H1 (cell line): ENCODE data around the gene POC1B. TPM values are rescaled to one million over a fixed set of nuclear protein-coding genes. Genes with fewer than 3 reads are reported as not detected.

Experiments
- CTCF ChIA-PET: fragments of 300-600 bp; sonication (Branson Sonifier 250); formaldehyde crosslinking; loops from one replicate; lab custom pipeline; 2021; ENCODE audit not compliant: partially characterized antibody; lab: Charles Lee
- POLR2A ChIA-PET: fragments of 300-600 bp; sonication (Branson Sonifier 250); formaldehyde crosslinking; loops from one replicate; lab custom pipeline; 2021; ENCODE audit warnings: inconsistent platforms; ENCODE audit not compliant: partially characterized antibody; lab: Charles Lee
- DNase-seq, 2 experiments: peaks; one replicate each; pipeline versions ENCODE4 v3.0.0 to v3.0.0-alpha.2; 2010 to 2022; ENCODE audit warnings: low spot score in 2 of 2, low read depth in 1 of 2, mixed read lengths in 1 of 2
- FAIRE-seq: peaks from 2 replicates; lab custom pipeline; 2011; peaks lifted over from hg19 to GRCh38; lab: Jason Lieb, UNC
- H2AFZ ChIP-seq: 2 replicates; pipeline ENCODE4 v1.8.1; 2012; ENCODE audit warnings: low read length, inconsistent platforms
- H2AK5ac ChIP-seq: 2 replicates; pipeline ENCODE4 v1.6.1; 2013; ENCODE audit warnings: low read depth, low read length
- H2BK120ac ChIP-seq: replicated peaks from 2 replicates; pipeline ENCODE3; 2013; ENCODE audit warnings: low read depth, low read length, inconsistent platforms
- H2BK12ac ChIP-seq: 2 replicates; pipeline ENCODE4 v1.6.1; 2013; ENCODE audit warnings: low read depth, low read length
- H2BK15ac ChIP-seq: 2 replicates; pipeline ENCODE4 v1.6.1; 2013; ENCODE audit warnings: low read length
- H2BK20ac ChIP-seq: 2 replicates; pipeline ENCODE4 v1.6.1; 2013; ENCODE audit warnings: low read length
- H2BK5ac ChIP-seq: 2 replicates; pipeline ENCODE4 v1.6.1; 2013; ENCODE audit warnings: low read depth, low read length
- H3K14ac ChIP-seq: 2 replicates; pipeline ENCODE4 v1.6.1; 2013; ENCODE audit warnings: inconsistent platforms; ENCODE audit not compliant: insufficient read length
- H3K18ac ChIP-seq: 2 replicates; pipeline ENCODE4 v1.6.1; 2013; ENCODE audit warnings: low read length; ENCODE audit errors: extremely low read depth
- H3K23ac ChIP-seq: 2 replicates; pipeline ENCODE4 v1.6.1; 2013; ENCODE audit warnings: inconsistent platforms; ENCODE audit not compliant: insufficient read length
- H3K23me2 ChIP-seq: 2 replicates; pipeline ENCODE4 v1.6.1; 2013; ENCODE audit warnings: low read depth, low read length
- H3K27ac ChIP-seq: 2 replicates; pipeline ENCODE4 v1.6.1; 2011; ENCODE audit warnings: low read depth, low read length, inconsistent platforms
- H3K27me3 ChIP-seq, 4 experiments: replicated peaks in 1 of 4; 1 replicate in 1 of 4; 2 replicates in 3 of 4; pipeline versions ENCODE4 v1.6.1 to v1.8.1; 2011 to 2013; ENCODE audit warnings: low read length in 3 of 4, mild to moderate bottlenecking in 3 of 4, inconsistent platforms in 2 of 4, mixed read lengths in 2 of 4, moderate library complexity in 1 of 4; ENCODE audit not compliant: control insufficient read depth in 3 of 4, insufficient read depth in 3 of 4; ENCODE audit errors: extremely low read depth in 1 of 4
- H3K36me3 ChIP-seq, 4 experiments: 2 replicates each; pipeline versions ENCODE4 v1.6.1 to v1.8.1; 2011 to 2013; ENCODE audit warnings: mild to moderate bottlenecking in 4 of 4, low read length in 3 of 4, moderate library complexity in 2 of 4, control low read depth in 1 of 4, inconsistent platforms in 1 of 4; ENCODE audit not compliant: insufficient read depth in 4 of 4, control insufficient read depth in 2 of 4
- H3K4ac ChIP-seq: replicated peaks from 2 replicates; pipeline ENCODE3; 2013; ENCODE audit warnings: low read length, low read depth, mixed read lengths, inconsistent platforms; ENCODE audit not compliant: insufficient read length
- H3K4me1 ChIP-seq, 4 experiments: replicated peaks in 1 of 4; 1 replicate in 1 of 4; 2 replicates in 3 of 4; pipeline versions ENCODE4 v1.6.1 to v1.8.1; 2011 to 2013; ENCODE audit warnings: low read length in 3 of 4, inconsistent platforms in 2 of 4, mixed read lengths in 1 of 4; ENCODE audit not compliant: insufficient read depth in 4 of 4, control insufficient read depth in 3 of 4
- H3K4me2 ChIP-seq, 2 experiments: 2 replicates each; pipeline versions ENCODE4 v1.6.1 to v1.8.1; 2011 to 2013; ENCODE audit warnings: low read depth in 2 of 2, low read length in 2 of 2, control low read depth in 1 of 2, inconsistent platforms in 1 of 2, mild to moderate bottlenecking in 1 of 2; ENCODE audit not compliant: insufficient read depth in 1 of 2
- H3K4me3 ChIP-seq, 4 experiments: fragments of 200-600, 300-600 bp in 1 of 4; sonication (generic), shearing (Covaris generic), sonication (Bioruptor Twin) in 1 of 4; 2 replicates each; pipeline versions ENCODE4 v1.5.1 to v1.8.1; 2011 to 2016; ENCODE audit warnings: low read length in 4 of 4, low read depth in 3 of 4, control low read depth in 2 of 4, inconsistent platforms in 2 of 4, mild to moderate bottlenecking in 2 of 4, mixed read lengths in 1 of 4, moderate library complexity in 1 of 4; ENCODE audit not compliant: insufficient read depth in 2 of 4; ENCODE audit errors: extremely low read depth in 1 of 4
- H3K56ac ChIP-seq: replicated peaks from 2 replicates; pipeline ENCODE3; 2013; ENCODE audit warnings: low read depth, mild to moderate bottlenecking, mixed read lengths, low read length, inconsistent platforms; ENCODE audit not compliant: insufficient read length
- H3K79me1 ChIP-seq: 2 replicates; pipeline ENCODE4 v1.6.1; 2013; ENCODE audit warnings: low read depth, low read length, control low read depth
- H3K79me2 ChIP-seq, 2 experiments: 2 replicates each; pipeline versions ENCODE4 v1.6.1 to v1.8.1; 2012 to 2013; ENCODE audit warnings: low read length in 2 of 2, mild to moderate bottlenecking in 2 of 2, inconsistent platforms in 1 of 2; ENCODE audit not compliant: insufficient read depth in 2 of 2, control insufficient read depth in 1 of 2
- H3K9ac ChIP-seq, 4 experiments: replicated peaks in 1 of 4; 1 replicate in 1 of 4; 2 replicates in 3 of 4; pipeline versions ENCODE4 v1.6.1 to v1.8.1; 2011 to 2013; ENCODE audit warnings: low read depth in 3 of 4, low read length in 3 of 4, control low read depth in 2 of 4, mild to moderate bottlenecking in 2 of 4, moderate library complexity in 2 of 4, inconsistent platforms in 1 of 4; ENCODE audit errors: extremely low read depth in 1 of 4
- H3K9me3 ChIP-seq, 2 experiments: 2 replicates each; pipeline versions ENCODE4 v1.6.1 to v1.8.1; 2012 to 2013; ENCODE audit warnings: mild to moderate bottlenecking in 2 of 2, moderate library complexity in 2 of 2, control low read depth in 1 of 2, inconsistent platforms in 1 of 2, low read depth in 1 of 2, low read length in 1 of 2, mixed read lengths in 1 of 2; ENCODE audit not compliant: insufficient read depth in 2 of 2
- H4K20me1 ChIP-seq, 2 experiments: replicated peaks in 1 of 2; 2 replicates each; pipeline versions ENCODE3 to v1.8.1; 2011 to 2013; ENCODE audit warnings: inconsistent platforms in 2 of 2, low read length in 2 of 2, mild to moderate bottlenecking in 1 of 2; ENCODE audit not compliant: insufficient read depth in 2 of 2, control insufficient read depth in 1 of 2
- H4K5ac ChIP-seq: 2 replicates; pipeline ENCODE4 v1.6.1; 2013; ENCODE audit warnings: low read length, low read depth, mixed read lengths, inconsistent platforms; ENCODE audit not compliant: insufficient read length
- H4K8ac ChIP-seq: 2 replicates; pipeline ENCODE4 v1.8.0; 2013; ENCODE audit warnings: mild to moderate bottlenecking, moderate library complexity, low read length, inconsistent platforms; ENCODE audit not compliant: insufficient read depth; ENCODE audit errors: extremely low read depth
- H4K91ac ChIP-seq: replicated peaks from 2 replicates; pipeline ENCODE3; 2013; ENCODE audit warnings: low read length, mixed read lengths, inconsistent platforms; ENCODE audit not compliant: insufficient read length
- HDAC2 ChIP-seq, 2 experiments: fragments of 300-600 bp in 1 of 2; sonication (generic) in 1 of 2; IDR thresholded peaks; 2 replicates each; pipeline ENCODE4 v1.6.1; 2011 to 2012; ENCODE audit warnings: low read depth in 2 of 2, low read length in 2 of 2, mild to moderate bottlenecking in 2 of 2, moderate library complexity in 2 of 2, borderline replicate concordance in 1 of 2, inconsistent platforms in 1 of 2
- JUND ChIP-seq: IDR thresholded peaks from 2 replicates; pipeline ENCODE4 v1.6.1; 2011; ENCODE audit warnings: mild to moderate bottlenecking, improper control_type of control experiment, low read length
- TAF7 ChIP-seq: optimal IDR thresholded peaks from 2 replicates; pipeline ENCODE3; 2011; ENCODE audit warnings: low read depth, mild to moderate bottlenecking, inconsistent platforms, low read length, moderate library complexity, borderline replicate concordance
- whole genome bisulfite sequencing, 2 experiments: shearing (Covaris generic) in 1 of 2; methylation state at CpG; one replicate each; pipeline versions ENCODE4 v1.1.6 to v1.1.7; 2013 to 2015; ENCODE audit warnings: low lambda C conversion rate in 2 of 2, mixed read lengths in 2 of 2, inconsistent platforms in 1 of 2, low coverage in 1 of 2, missing lambda C conversion rate in 1 of 2; ENCODE audit not compliant: insufficient replicate concordance in 2 of 2, insufficient coverage in 1 of 2, insufficient read length in 1 of 2; ENCODE audit errors: extremely low coverage in 1 of 2, missing lambda C conversion rate in 1 of 2; 5-methylcytosine and 5-hydroxymethylcytosine counted together
- polyA plus RNA-seq, 7 experiments: library from polyadenylated mRNA; depleted of rRNA in 3 of 7; stranded (reverse) in 5 of 7; unstranded in 2 of 7; fragments of >200 nt in 5 of 7; fragments of 200-250 nt in 2 of 7; gene quantifications; 1 replicate in 5 of 7; 2 replicates in 1 of 7; 4 replicates in 1 of 7; pipeline versions ENCODE4 v1.2.1 to v1.2.3, GENCODE V29; 2011 to 2013; ENCODE audit warnings: missing spikeins in 2 of 7, mixed read lengths in 2 of 7
- total RNA-seq: library from RNA; stranded (reverse); fragmentation: NEBNext Ultra II Directional; extraction: Animal tissue kit (Norgen Biotek cat#: 25700); gene quantifications from 2 replicates; pipeline ENCODE4 v1.2.1, GENCODE V29; 2021

Gene POC1B
- total and polyA plus RNA-seq, 2 of the 8 experiments (the other 6 are each of a cell fraction or from before 2014, with no cell fraction given): 7.5 to 16.3 TPM

- POLR2A ChIA-PET: no interaction called here
These were observed 149.0 kb downstream of the POC1B start for GRCh38 chr12:89376844-89377243.

More at GRCh38 chr12:89376844-89377243, 149.0 kb downstream of the POC1B start:
- peaks cover 0 to 4% (median 0%) of the 10 kb centered on the region in 4 experiments; a peak in 1 of 7 replicates for H3K4me1 ChIP-seq
- no peaks in the 10 kb centered on the region for H3K27me3 ChIP-seq
- no peak overlapping the region for H2BK120ac ChIP-seq
- H3K27ac ChIP-seq: no peak overlapping the region
- H3K36me3 ChIP-seq: no peaks in the 10 kb centered on the region
- H4K91ac ChIP-seq: no peak overlapping the region
- H2BK20ac ChIP-seq: no peak overlapping the region
- no peak overlapping the region for H2BK5ac ChIP-seq
- no peak overlapping the region for H4K5ac ChIP-seq
- no peak for TF ChIP-seq TAF7
- no peak for TF ChIP-seq JUND
- TF ChIP-seq HDAC2 (IDR thresholded peaks at IDR 0.05; ENCODE audit: borderline replicate concordance in 1 of 2, low read depth in 2 of 2, low read length in 2 of 2): no peak
- no peak overlapping the region for H3K4ac ChIP-seq
- no peaks in the 10 kb centered on the region for H3K23me2 ChIP-seq
- no peak overlapping the region for H2AFZ ChIP-seq
- no peak overlapping the region for H2AK5ac ChIP-seq
- H3K79me1 ChIP-seq: no peaks in the 10 kb centered on the region
- no peaks in the 10 kb centered on the region for H3K79me2 ChIP-seq
- no peak overlapping the region for H4K8ac ChIP-seq
- FAIRE-seq (no peak), DNase-seq (no peak)
- H3K9me3 ChIP-seq: no peaks in the 10 kb centered on the region
- no peak overlapping the region for H3K14ac ChIP-seq
- no peak overlapping the region for H2BK12ac ChIP-seq
- WGBS, 2 experiments: 94% methylated on average over 2 of the region's 2 CpGs; no CpG with 5 or more reads in 1 of the 2 experiments
- CTCF ChIA-PET: interaction anchor here (1.0 to 1.5 kb wide), 2 partner anchors 10 to 82 kb away, joined by 3 read pairs; no protein-coding TSS in a partner anchor
- no peak overlapping the region for H3K18ac ChIP-seq
- H3K4me3 ChIP-seq: no peak overlapping the region
- no peak overlapping the region for H3K4me2 ChIP-seq
- no peak overlapping the region for H3K56ac ChIP-seq
- no peaks in the 10 kb centered on the region for H4K20me1 ChIP-seq
- H2BK15ac ChIP-seq: no peak overlapping the region
- no peak overlapping the region for H3K9ac ChIP-seq
- H3K23ac ChIP-seq: no peak overlapping the region
